GM19372 (cell line): ENCODE data around the gene SNCAIP.

Experiments
- ATAC-seq: cut with Tn5 transposase; IDR thresholded peaks from one replicate; pipeline ENCODE4 v1.9.1; 2021; ENCODE audit warnings: mild to moderate bottlenecking, low read depth, moderate library complexity; ENCODE audit not compliant: unreplicated experiment

SNCAIP gene

DNA sequence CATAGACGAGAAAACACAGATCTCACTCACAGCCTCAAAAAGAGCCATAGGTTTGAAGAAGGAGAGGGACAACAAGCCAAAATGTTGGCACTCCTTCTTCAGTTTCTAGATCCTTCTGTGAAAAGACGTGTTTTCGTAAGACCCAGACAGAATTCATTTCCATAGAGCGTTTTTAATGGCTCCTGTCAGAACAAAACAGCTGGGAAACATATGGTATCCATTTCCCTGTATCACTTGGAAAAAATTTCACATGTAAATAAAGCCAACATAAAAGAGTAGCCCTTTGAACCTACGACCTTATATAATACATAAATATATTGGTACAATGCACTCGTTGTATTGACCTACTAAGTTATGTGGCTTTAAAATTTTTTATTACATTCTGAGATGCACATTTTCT, 108.1 kb downstream of the SNCAIP start:
- no peak for ATAC-seq

GRCh38 chr5:122420537-122421236, 108.7 kb downstream of the SNCAIP start:
- no peak for ATAC-seq

DNA sequence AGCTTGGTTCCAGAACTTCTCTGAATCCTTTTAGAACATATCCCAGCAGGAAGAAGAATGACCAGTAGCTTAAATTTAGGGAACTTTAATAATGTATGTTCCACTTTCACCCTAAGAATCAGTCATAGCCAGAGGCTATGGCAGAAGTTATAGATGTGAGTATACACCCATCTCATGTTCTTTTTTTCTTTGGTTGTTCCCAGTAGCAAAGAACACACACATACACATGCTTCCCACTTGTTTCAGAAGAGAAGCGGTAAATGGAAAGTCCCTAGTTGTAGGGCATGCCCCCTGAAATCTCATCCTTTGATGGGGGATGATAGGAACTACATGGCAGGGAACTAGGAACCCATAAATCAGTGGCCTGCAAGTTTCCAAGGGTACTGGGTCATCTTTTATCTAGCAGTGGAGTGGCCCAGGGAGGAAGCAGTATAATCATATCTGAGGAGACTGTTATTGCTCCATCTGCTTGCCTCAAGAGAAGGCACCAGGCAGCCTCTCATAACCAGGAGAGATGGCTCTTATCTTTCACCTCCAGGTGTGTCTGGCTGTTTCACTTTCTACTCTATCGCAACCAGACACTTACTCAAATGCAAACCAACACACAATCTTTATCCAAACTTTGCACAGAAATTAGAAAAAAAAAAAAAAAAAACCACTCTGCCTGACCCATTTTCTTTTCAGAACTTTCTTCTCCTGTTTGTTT, 109.5 kb downstream of the SNCAIP start:
- peak; percentile 75 for ATAC-seq

DNA sequence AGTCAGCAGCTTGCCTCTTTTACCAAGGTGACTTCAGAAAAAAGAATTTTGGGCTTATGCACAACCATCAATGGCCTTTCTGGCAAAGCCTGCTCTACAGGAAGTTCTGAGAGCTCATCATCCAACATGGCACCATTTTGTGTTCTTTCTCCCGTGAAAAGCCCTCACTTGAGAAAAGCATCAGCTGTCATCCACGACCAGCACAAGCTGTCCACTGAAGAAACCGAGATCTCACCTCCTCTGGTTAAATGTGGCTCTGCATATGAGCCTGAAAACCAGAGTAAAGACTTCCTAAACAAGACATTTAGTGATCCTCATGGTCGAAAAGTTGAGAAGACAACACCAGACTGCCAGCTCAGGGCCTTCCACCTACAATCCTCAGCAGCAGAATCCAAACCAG, 111.2 kb downstream of the SNCAIP start:
- ATAC-seq: no peak

DNA sequence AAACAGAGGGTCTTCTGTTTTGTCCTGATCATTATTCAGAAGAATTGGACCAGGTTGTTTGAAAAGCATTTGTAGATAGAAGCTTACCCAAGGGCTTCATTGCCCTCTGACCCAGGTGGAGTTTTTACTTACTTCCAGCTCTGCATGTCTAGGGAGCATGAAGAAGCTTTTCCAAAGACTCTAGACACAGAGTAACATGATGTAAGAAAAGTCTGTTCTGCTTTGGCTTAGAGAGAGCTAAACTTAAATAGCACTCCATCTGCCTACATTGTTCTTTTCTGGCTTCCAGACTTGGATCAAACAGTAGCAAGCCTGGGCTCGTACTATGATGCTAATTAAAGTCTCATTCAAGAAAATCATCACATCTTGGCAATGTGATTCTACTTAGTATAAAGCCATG, 112.1 kb downstream of the SNCAIP start:
- no peak for ATAC-seq

- no peak for ATAC-seq
Observed at GRCh38 chr5:122426301-122426700, 114.3 kb downstream of the SNCAIP start.

DNA sequence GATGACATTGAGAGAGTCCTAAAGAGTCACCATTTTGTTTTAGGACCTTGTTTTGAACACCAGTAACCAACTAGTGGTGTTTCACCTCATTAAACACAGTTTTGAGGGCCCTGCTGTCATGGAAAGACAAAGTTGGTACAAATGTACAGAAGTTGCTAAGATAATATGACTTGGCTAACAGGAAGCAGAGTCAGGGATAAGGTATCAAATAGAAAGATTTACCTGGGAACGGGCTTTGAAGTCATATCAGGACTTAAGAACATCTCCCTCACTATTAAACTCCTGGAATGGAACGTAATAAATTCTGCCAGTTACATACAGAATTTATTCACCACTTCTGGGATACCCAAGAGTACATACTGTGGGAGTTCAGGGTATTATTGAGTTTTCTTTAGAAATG, 115.6 kb downstream of the SNCAIP start:
- ATAC-seq: no peak

- no peak for ATAC-seq
Observed at GRCh38 chr5:122429545-122430318, 117.7 kb downstream of the SNCAIP start.

- ATAC-seq: no peak
Observed at GRCh38 chr5:122430319-122430586, 118.2 kb downstream of the SNCAIP start.

- no peak for ATAC-seq
Observed at GRCh38 chr5:122431298-122431697, 119.3 kb downstream of the SNCAIP start.

DNA sequence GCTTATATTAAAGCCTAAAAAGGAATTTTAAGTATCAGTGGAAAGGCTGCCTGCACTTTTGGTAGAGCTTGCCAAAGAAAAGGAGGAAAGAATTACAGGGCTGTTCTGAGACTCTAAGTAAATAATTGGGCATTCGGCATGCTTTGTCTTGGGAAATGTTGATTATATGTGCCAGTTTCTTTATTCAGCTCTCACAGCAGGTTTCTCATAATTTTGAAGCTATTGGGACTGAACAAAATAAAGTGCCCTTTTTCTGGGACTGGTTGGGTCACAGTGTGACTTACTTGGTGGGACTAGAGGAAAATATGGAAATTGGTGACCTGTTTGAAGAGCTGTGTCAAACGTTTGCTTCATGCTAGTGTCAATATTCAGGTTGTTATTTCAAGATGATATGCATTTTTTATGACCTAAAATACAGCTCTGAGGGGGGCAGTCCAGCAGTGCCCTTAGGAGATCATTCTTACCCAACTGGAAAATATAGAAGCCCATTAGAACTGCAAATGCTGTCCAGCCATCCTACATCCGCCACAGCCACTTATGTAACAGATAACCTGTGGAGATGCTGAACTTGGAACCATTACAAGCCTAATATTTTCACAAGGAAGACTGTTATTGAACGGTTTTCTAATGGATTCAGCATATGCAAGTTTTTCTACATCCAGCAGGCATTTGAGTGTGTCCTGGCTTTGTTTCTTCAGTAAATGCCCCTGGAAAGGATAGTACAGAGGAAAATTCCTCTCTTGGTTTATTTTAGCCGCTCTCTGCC, 122.4 kb downstream of the SNCAIP start:
- no peak for ATAC-seq

GRCh38 chr5:122435234-122435633, 123.2 kb downstream of the SNCAIP start:
- ATAC-seq: no peak

DNA sequence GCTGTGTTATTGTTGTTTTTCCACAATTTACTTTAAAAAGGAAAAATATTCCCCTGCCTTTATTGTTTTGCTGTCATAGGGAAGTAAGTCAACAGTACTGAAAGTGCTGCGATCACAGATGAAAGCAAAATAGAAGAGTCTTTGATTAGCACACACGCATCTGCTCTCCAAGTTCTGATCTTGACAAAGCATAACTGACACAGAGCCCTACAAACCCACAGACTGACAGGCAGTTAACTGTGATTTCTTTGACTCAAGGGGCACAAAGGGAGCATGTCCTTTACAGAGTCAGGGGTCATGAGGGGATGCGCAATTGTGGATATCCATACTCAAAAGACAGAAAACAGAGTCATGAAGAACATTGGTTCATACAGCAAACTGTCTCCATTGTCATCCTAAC, 123.7 kb downstream of the SNCAIP start:
- no peak for ATAC-seq

- ATAC-seq: no peak
Observed at GRCh38 chr5:122436615-122437014, 124.6 kb downstream of the SNCAIP start.

GRCh38 chr5:122439645-122440044, 127.6 kb downstream of the SNCAIP start:
- ATAC-seq: no peak

DNA sequence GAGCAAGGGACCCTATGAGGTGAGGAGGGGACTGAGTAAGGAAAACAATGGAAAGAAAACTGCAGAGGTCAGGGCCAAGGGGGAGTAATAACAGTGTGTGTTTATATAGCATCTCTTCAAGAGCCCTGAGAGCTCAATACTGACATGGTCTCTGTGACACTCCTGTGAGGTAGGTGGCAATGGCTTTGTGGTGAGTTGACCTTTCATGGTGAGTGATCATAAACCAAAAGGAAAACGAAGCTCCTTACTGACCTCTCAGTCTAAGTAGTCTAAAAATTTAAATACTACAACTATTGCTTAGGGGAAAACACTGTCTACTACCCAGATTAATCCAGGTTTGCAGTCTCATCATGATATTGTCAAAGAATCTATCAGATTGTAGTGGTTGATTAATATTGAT, 130.9 kb downstream of the SNCAIP start:
- no peak for ATAC-seq

DNA sequence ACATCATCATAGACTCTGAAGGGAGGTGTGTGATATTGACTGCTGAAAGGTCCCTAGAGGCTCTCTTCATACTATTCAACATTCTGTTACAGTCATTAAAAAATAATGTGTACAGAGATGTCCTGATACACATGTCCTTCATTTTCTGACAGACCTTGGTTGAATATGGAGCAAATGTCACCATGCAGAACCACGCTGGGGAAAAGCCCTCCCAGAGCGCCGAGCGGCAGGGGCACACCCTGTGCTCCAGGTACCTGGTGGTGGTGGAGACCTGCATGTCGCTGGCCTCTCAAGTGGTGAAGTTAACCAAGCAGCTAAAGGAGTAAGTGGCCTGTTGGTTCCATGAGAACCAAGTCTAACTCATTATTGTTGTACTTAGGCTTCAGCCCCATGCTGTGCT, 132.4 kb downstream of the SNCAIP start:
- no peak for ATAC-seq

- ATAC-seq: no peak
Observed at GRCh38 chr5:122445070-122445469, 133.0 kb downstream of the SNCAIP start.

GRCh38 chr5:122447072-122447471, 135.0 kb downstream of the SNCAIP start:
- ATAC-seq: no peak

GRCh38 chr5:122447879-122448278, 135.8 kb downstream of the SNCAIP start:
- no peak for ATAC-seq

DNA sequence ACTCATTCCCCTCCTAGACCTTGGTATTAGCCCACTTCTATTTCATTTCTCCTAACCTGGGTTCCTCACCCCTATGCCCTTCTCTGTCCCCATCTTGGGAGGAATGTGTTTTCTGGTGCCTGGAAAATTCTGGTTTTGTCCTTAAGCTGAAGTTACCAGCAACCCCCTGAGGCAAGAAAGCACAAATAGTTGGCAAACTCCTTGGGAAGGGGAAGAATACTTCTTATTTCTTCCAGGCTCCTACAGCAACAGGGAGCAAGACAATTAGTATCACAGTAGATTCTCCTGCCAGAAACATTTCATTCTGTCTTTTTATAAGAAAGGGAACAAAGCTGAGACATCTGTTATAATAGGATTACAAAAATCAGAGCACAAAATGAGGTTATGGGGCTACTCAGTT, 142.5 kb downstream of the SNCAIP start:
- no peak for ATAC-seq
